Activated CD8-positive, alpha-beta T cell treated with anti-CD3 and anti-CD28 coated beads for 36 hours (primary cell): ENCODE measurements around the gene NINL. TPM values are rescaled to one million over a fixed set of nuclear protein-coding genes. Genes with fewer than 3 reads are reported as not detected.

Experiments
- ATAC-seq: fragments of 200-7000 bp; cut with Tn5 transposase; one replicate; pipeline ENCODE4 v1.10.0; 2021; ENCODE audit warnings: mild to moderate bottlenecking, moderate library complexity
- CTCF ChIA-PET: fragments of 350-600 bp; sonication (Branson Sonifier 250); formaldehyde crosslinking; loops from one replicate; lab custom pipeline; 2021; ENCODE audit warnings: antibody characterized with exemption; lab: Charles Lee
- POLR2A ChIA-PET: fragments of 350-600 bp; sonication (Branson Sonifier 250); formaldehyde crosslinking; loops from one replicate; lab custom pipeline; 2021; ENCODE audit warnings: antibody characterized with exemption; lab: Charles Lee
- DNase-seq: peaks from one replicate; pipeline ENCODE4 v3.0.0-alpha.2; 2020
- H3K27ac Mint-ChIP-seq: one replicate; pipeline ENCODE4 v1.8.0; 2021; ENCODE audit warnings: mild to moderate bottlenecking, mixed read lengths
- H3K27me3 Mint-ChIP-seq: one replicate; pipeline ENCODE4 v1.8.0; 2021; ENCODE audit warnings: mixed read lengths
- H3K36me3 Mint-ChIP-seq: one replicate; pipeline ENCODE4 v1.8.0; 2021; ENCODE audit warnings: low read depth, mixed read lengths
- H3K4me1 Mint-ChIP-seq: one replicate; pipeline ENCODE4 v1.8.0; 2021; ENCODE audit warnings: low read depth, mixed read lengths
- H3K4me3 Mint-ChIP-seq: one replicate; pipeline ENCODE4 v1.8.0; 2021; ENCODE audit warnings: mild to moderate bottlenecking, moderate library complexity, mixed read lengths
- H3K9me3 Mint-ChIP-seq: one replicate; pipeline ENCODE4 v1.8.0; 2021; ENCODE audit warnings: mixed read lengths
- intact Hi-C: fragments of 100-400 bp; cut with micrococcal nuclease; formaldehyde crosslinking; loops from one replicate; pipeline ENCODE4 v1.10.0; 2022
- total RNA-seq, 2 experiments: library from RNA; stranded (reverse); gene quantifications; one replicate each; pipeline ENCODE4 v1.2.3, GENCODE V29; 2021
- TF ChIP-seq, protein P1 (sequence below): fragments of 200-600 bp; IDR thresholded peaks from one replicate; pipeline ENCODE4 v1.8.0; 2022; ENCODE audit warnings: antibody characterized with exemption, mild to moderate bottlenecking

NINL gene
- total RNA-seq, 2 experiments from 2014 or later = 2.3 to 4.1 TPM

DNA sequence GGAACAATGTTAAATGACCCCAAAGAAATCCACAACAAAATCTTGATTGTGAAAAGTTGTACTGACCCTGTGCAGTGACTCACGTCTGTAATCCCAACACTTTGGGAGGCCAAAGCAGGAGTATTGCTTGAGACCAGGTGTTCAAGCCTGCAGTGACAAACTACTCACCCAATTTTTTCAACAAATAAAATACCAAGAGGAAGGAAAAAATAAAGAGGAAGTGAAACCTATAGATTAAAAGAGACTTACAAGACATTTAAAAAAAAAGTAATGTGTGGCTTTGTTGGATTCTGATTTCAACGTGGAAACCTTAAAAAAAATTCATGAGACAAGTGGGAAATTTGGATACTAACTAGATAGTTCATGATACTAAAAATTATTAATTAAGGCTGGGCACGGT is 146.0 kb downstream of the NINL start:
- Mint-ChIP-seq H3K36me3 (peaks cover 38% of the 10 kb centered on the region), H3K4me3 (no peak overlapping the region), H3K27me3 (no peaks in the 10 kb centered on the region), H3K9me3 (no peaks in the 10 kb centered on the region), H3K27ac (no peak overlapping the region), H3K4me1 (peaks cover 2% of the 10 kb centered on the region)
- CTCF ChIA-PET = no interaction called here
- POLR2A ChIA-PET = no interaction called here
- DNase-seq (no peak), ATAC-seq (no peak)
- intact Hi-C loops = no loop called here
- TF ChIP-seq, protein P1, sequence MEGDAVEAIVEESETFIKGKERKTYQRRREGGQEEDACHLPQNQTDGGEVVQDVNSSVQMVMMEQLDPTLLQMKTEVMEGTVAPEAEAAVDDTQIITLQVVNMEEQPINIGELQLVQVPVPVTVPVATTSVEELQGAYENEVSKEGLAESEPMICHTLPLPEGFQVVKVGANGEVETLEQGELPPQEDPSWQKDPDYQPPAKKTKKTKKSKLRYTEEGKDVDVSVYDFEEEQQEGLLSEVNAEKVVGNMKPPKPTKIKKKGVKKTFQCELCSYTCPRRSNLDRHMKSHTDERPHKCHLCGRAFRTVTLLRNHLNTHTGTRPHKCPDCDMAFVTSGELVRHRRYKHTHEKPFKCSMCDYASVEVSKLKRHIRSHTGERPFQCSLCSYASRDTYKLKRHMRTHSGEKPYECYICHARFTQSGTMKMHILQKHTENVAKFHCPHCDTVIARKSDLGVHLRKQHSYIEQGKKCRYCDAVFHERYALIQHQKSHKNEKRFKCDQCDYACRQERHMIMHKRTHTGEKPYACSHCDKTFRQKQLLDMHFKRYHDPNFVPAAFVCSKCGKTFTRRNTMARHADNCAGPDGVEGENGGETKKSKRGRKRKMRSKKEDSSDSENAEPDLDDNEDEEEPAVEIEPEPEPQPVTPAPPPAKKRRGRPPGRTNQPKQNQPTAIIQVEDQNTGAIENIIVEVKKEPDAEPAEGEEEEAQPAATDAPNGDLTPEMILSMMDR = no peak

DNA sequence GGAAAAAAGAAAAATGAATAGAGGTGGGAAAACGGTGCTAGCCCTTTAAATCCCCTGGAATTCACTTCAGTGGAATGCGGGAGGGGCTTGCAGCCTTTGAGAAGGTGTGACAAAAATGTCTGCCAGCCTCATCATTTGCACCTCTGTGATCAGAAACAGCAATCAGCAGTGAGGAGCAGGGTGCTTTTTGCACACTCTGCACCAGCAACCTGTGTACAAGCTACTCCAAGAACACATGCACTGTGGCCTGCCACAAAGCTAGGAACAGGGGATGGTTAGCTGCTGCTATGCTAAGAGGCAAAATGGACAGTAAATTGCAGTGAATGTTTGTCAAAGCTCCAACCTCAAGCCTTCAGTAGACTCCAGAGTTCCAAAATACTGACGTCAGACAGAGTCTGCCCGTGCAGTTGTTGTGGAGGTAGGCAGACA is 148.2 kb downstream of the NINL start:
- H3K4me1 Mint-ChIP-seq = peaks cover 2% of the 10 kb centered on the region
- no peak for DNase-seq

DNA sequence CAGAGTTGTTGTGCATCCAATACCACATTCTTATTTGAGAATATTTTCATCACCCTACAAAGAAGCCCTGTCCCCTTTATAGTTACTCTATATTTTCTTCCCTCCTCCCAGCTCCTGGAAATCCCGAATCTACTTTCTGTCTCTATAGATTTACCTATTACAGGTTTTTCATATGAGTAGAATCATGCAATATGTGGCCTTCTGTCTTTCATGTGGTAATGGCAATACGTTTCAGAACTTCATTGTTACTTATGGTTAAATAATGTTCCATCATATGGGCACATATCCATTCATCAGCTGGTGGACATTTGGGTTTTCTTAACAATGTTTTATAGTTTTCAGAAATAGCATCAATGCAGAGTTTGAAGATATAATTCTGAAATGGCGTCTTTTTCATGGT is 160.8 kb downstream of the NINL start:
- ATAC-seq = no peak
- peaks cover 18% of the 10 kb centered on the region for H3K4me1 Mint-ChIP-seq
- POLR2A ChIA-PET = no interaction called here

More for the DNA sequence above, 148.2 kb downstream of the NINL start:
- intact Hi-C loops = no loop called here
- ChIA-PET CTCF (interaction anchor here (0.9 kb wide), 1 partner anchor 38 kb away, joined by 3 read pairs; no protein-coding TSS in a partner anchor), POLR2A (no interaction called here)
- TF ChIP-seq, protein P1 = no peak
- Mint-ChIP-seq H3K36me3 (peaks cover 42% of the 10 kb centered on the region), H3K27ac (no peak overlapping the region), H3K4me3 (no peak overlapping the region), H3K9me3 (no peaks in the 10 kb centered on the region), H3K27me3 (no peaks in the 10 kb centered on the region)
- ATAC-seq = no peak

DNA sequence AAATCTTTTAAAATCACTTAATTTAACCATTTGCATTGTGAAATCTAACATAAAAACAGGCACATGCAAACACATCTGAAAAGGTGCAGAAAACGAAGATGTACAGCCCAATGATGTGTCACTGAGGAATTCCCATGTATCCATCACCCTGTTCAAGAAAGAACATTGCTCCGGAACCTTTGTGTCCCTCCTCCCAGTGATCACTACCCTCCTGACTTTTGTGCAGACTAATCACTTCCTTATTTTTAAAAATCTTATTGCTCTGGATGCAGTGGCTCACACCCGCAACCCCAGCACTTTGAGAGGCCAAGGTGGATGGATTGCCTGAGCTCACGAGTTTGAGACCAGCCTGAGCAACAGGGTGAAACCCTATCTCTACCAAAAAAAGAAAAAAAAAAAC is 163.3 kb downstream of the NINL start:
- CTCF ChIA-PET = no interaction called here
- TF ChIP-seq, protein P1 = no peak

More for the DNA sequence above, 160.8 kb downstream of the NINL start:
- no peak overlapping the region for H3K27ac Mint-ChIP-seq
- no peaks in the 10 kb centered on the region for H3K9me3 Mint-ChIP-seq
- TF ChIP-seq, protein P1 = no peak
- H3K4me3 Mint-ChIP-seq = no peak overlapping the region
- no peaks in the 10 kb centered on the region for H3K27me3 Mint-ChIP-seq
- H3K36me3 Mint-ChIP-seq = peaks cover 45% of the 10 kb centered on the region
- DNase-seq = no peak
- intact Hi-C loops = no loop called here
- CTCF ChIA-PET = no interaction called here

DNA sequence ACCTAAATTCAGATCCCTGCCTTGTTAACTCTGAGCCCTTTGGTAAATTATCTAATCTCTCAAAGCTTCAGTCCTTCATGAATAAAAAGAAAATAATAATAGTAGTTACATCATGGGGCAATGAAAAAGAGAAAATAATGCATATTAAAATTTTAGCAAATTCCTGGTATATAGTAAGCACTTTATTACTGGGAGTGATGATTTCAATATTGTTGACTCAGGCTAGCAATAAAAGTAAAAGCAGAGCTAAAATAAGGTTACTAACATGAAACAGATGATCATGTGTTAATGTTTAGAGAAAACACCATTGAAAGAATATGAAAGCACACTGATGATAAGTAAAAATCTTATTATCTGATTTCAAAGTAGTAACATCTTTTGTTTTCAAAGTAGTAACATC is 164.2 kb downstream of the NINL start:
- POLR2A ChIA-PET = no interaction called here
- TF ChIP-seq, protein P1 = no peak
- Mint-ChIP-seq H3K27me3 (no peaks in the 10 kb centered on the region), H3K4me3 (no peak overlapping the region), H3K4me1 (peaks cover 17% of the 10 kb centered on the region), H3K9me3 (no peaks in the 10 kb centered on the region), H3K36me3 (peaks cover 40% of the 10 kb centered on the region), H3K27ac (no peak overlapping the region)
- intact Hi-C loops = no loop called here
- DNase-seq (no peak), ATAC-seq (no peak)
- CTCF ChIA-PET = no interaction called here

More for the DNA sequence above, 163.3 kb downstream of the NINL start:
- Mint-ChIP-seq H3K36me3 (peaks cover 46% of the 10 kb centered on the region), H3K27me3 (no peaks in the 10 kb centered on the region), H3K4me3 (no peak overlapping the region), H3K4me1 (peaks cover 18% of the 10 kb centered on the region), H3K27ac (no peak overlapping the region), H3K9me3 (no peaks in the 10 kb centered on the region)
- POLR2A ChIA-PET = no interaction called here
- no peak for ATAC-seq
- intact Hi-C loops = no loop called here
- DNase-seq = no peak
